NCI-H1105 (cell line): Measurements from ENCODE around the gene SPAG17.

Source experiments
- DNase-seq: peaks from one replicate; lab custom pipeline; 2025; lab: John Stamatoyannopoulos, UW

SPAG17 gene

DNA sequence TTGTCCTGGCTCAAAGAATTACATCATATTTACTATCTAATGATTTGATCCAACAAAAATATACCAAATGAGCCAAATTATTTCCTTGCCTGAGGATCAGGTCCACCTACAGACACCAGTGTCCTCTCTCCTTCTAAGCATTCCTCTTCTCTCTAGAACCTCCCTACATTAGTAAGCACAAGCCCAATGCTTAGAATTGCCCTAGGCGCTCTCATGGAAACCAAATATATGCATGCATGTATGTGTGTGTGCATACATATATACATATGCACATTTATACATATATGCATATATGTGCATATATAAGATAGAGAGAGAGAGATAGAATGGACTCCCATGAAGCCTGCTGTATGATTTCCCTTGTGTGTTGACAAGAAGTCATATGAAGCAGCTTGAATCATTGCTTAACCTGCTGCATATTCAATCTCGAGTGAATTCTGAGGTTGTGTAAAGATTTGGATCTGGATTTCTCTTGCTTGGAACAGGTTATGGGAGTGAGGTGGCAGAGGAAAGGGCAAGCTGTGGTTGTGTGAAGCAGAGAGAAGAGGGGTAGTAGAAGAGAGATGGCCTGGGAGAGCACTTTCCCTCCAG is 66.1 kb downstream of the SPAG17 start:
- DNase-seq: no peak

DNA sequence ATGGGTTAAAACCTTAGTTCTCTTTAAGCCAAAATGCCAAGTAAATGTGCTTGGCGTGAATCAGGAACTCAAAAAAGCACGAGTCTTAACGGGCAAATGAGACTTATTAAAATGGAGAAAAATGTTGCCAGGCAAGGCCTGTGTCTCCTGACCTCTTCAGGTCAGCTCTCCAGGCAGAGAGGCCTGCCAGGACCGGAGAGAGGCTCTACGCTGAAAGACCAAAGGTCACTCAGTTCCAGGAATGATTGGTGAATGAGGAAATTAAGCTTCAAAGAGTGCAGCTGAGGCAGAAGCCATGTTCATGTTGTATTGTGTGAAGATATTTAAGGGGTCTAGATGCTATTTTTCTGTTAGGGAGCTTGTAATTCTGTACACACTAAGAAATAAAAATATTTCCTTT is 66.6 kb downstream of the SPAG17 start:
- DNase-seq: no peak

DNA sequence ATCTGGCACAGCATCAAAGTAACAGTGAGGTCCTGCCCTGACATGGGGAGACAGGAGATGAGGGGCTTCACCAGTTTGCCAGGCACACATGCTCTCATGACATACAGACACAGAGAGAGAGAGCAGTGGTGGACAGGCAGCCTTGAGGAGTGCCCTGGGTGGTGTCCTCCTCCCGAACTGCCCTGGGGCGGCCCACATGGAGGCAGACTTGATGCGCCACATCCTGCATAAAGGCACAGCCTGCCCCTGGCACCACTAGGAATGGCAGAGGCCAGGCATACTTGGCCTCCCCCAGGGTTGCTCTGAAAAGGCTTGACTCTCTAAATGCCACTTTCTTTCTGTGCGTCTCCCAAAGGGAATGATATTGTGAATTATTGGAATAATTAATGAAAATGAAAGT is 67.5 kb downstream of the SPAG17 start:
- no peak for DNase-seq

DNA sequence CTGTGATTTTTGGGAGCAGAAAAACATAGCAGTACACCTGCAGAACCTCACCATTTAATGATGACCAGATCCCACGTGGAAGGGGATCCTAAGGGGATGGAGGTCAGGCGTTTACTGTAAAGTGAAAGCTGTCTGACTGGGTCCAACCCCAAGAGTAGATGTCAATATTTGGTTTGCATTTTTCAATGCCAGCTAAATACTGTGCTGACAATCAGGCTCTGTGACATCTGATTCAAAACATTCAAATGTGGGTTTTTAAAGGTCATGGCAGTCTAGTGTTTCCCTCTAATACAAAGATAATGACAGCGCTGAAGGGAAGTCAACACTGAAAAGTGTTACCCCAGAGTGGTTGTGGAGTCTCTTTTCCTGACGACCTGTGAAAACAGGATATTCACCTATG is 68.1 kb downstream of the SPAG17 start:
- no peak for DNase-seq

DNA sequence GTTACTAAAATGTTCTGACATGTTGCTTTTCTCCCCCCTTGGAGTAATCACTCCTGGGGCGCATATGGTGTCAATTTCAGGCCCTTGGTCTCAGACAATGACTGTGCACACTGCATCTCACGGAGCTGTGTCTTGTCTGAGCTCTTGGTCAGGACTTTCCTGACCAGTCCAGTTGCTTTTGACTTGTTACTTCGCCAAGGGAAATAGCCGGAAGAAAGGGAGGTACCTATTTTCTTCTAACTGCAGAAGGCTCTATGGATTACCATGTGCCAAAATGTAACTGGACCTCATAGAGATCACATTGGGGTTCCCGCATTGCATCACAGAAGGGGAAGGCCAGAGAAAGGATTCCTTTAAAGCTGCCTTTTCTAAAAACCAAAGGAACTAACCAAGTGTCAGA is 68.6 kb downstream of the SPAG17 start:
- DNase-seq: no peak

DNA sequence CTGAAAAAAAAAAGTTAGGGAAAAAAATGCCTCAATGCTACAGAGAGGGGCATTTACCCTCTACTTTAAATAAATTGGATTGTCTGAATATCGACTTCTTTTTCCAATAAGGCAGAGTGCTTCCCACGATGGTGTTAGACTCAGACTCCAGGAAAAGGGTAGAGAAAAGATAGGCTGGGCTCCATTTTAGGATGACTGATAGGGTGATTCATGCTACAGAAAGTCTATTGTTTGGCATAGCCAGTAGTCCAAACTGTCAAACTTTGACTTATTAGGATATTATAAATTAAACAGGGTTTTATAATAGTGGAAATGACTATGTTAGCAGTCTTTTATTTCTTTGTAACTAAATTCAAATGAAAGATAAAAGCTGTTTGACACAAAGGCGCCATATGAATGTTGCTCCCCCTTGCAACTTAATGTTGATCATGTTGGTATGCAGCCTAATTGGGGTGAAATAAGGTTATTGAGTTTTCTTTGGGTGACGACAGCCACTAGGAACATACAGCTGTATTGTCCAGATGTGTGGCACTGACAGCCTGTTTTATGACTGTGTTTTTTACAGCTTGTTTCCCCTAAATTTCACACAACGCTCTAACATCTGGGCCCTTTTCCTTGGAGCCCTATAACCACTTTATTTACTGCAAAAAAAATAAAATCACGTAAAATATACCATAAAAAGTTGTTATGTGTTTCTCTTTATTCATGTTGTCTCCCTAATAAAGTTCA is 69.3 kb downstream of the SPAG17 start:
- DNase-seq: no peak

DNA sequence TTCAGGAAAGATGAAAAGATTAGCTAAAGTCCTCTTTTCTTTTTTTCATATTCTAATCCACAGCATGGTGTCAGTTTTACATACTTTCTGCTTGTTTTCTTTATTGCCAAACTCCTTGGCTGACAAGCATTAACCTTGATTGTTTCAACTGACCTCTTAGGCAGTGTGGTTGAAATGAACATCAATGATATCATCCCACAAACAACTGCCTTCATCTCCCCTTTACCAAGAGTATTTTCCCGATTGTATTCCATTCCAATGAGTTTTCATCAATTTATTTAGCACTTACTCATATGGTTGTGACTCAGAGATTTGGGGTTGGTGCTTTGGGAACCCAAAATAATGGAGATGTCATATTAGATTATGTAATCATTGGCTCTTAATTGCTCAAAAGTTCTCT is 71.8 kb downstream of the SPAG17 start:
- no peak for DNase-seq

DNA sequence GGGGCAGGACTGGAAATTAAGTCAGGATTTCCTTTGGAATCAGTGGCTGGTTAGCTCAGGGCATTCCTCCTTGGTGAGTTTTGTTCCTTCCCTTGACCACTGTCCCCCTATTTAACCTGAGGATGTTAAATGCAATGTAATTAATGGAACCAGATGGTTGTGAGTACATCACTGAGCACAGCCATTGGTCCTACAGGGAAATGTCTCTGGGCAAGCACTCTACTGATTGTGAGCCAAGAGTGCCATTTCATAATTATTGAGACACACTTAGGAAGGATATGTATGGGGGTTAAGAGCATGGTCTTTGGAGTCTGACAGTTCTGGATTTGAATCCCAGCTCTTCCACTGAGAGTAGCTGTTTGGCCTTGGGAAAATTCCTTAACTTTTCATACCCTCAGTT is 74.4 kb downstream of the SPAG17 start:
- DNase-seq: no peak

DNA sequence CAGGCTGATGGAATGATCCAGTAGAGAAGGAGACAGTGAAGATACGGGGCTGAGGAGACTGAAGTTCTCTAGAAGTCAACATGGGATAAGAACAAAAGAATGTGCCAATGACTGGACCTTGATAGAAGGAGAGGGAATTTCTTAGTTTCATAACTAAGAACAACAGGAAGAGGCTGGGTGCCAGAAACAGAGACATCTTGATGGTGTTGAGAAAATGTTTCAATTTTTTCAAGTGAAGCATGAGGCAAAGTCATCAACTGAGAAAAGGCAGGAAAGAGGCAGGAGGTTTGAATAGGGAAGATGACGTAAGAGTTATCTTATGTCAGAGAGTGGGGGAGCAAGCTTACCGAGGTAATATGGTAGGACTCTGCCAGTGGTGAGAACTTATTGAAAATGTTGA is 80.1 kb downstream of the SPAG17 start:
- no peak for DNase-seq

DNA sequence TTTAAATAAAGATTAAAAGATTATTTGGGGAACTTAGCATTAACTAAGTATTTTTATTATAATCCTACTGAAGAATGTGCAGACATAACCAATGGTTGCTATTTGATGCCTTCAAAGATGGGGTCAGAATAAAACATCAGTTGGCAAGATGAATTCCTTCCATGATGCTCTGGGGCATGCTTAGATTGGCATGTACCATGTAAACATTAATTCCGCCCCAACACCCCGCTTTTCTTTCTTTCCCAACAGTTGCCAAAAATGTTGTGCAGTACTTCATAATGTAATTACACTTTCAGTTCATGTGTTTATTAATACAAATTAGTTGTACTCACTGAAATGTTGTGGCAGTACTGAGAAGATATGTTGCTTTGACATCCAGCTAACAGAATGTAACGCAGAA is 82.6 kb downstream of the SPAG17 start:
- DNase-seq: no peak

DNA sequence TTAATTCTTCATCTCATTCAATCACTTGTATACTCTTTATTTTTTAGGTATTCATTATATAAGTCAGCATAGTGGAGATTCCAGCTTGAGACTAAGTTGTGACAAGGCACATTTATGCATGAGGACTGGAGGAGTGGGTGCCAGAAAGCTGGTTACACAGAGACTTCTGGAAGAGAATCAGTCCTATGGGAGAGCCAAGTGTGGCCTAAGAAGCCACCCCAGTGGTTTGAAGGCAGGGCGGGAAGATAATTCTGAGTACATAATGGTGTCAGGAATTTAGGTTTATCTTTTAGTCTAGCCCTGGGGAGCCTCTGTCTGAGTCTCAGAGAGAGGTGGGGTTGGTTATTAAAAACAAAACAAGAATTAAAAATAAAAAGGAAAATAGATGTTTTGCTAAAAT is 83.0 kb downstream of the SPAG17 start:
- no peak for DNase-seq

DNA sequence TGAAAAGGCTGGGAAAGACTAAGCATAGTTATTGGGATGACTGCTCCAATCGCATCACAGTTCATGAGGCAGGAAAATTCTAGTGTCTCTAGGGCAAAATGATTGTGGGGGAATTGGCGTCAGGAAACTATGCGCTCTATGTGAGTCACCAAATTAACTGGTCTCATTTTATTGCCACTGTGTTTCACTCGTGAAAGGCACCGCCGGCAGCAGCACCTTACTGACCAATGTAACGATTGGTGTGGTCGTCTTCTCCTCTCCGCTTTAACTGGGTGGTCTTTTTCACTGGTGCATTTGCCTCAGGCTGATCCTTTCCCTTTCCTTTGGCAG is 83.5 kb downstream of the SPAG17 start:
- DNase-seq: no peak

DNA sequence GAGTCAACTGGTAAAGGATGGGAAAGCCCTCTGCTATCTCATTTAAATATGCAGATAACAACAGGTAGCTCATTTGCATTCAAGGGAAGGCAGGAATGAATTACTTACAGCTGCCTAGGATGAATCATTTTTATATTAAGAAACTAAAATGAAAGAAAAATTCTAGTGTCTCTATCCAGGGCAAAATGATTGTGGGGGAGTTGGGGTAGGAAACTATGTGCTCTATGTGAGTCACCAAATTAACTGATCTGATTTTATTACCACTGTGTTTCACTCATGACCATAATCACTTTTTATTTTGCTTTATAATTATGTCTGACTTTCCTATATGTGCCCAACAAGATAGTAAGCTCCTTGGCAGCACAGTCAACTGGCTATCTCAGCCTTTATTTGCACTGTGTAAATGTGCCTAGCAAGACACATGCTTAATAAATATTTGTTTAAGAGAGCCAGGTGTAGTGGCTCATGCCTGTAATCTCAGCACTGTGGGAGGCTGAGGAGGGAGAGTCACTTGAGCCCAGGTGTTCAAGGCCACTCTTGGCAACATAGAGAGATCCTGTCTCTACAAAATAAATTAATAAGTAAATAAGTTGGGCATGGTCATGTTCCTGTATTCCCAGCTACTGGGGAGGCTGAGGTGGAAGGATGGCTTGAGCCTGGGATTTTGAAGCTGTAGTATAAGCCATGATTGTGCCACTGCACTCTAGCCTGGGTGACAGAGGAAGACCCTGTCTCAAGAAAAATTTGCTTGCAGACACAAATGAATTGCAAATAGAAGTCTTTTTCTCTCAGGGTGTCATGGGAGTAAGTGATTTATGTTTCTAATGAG is 84.1 kb downstream of the SPAG17 start:
- peak; percentile 53 for DNase-seq

DNA sequence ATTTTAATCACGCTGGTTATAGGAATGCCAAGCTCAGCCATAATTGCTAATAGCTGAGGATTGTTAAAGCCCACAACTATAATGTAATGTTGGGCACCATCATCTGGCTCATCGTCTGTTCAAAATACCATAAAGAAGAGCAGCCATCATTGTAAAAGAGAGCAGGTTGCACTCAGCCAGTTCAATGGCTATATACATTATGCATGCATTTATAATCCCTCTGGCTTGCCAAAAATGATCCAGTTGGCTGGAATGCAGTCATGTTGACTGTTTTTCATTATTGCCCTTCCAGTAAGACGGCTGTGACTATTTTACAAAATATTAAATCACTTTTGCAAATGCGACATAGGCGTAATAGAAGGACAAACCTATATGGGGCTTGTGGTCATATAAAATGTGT is 85.3 kb downstream of the SPAG17 start:
- no peak for DNase-seq

DNA sequence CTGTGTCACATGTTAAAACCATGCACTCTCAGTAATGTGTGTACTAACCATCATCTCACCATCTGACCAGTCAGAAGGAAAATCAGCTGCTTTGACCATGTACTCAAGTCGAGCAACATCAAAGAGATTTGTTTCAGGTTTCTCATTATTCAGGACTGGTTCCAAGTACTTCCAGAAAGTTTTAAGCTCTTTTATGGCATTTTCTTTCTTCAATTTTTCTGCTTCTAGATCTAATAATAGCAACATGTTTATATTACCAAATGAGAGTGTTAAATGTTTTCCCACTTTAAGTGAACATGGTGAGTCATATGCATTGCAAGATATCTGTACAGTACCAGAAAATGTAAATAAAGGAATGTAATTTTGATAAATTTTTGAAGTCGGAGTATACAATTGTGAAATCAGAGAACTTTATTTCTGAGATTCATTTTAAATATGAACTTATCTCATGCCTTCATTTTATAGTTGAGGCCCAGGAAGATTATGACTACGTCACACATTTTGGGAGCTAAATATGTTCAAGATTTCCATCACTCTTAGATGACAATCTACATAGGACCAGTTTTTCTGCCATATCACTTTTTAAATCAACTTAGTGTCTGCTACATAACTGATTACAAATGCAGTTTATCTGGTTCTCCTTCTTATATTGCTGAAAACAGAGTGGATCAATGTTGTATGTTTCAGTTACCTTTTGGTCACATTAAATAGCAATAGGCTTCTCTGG is 87.2 kb downstream of the SPAG17 start:
- no peak for DNase-seq

DNA sequence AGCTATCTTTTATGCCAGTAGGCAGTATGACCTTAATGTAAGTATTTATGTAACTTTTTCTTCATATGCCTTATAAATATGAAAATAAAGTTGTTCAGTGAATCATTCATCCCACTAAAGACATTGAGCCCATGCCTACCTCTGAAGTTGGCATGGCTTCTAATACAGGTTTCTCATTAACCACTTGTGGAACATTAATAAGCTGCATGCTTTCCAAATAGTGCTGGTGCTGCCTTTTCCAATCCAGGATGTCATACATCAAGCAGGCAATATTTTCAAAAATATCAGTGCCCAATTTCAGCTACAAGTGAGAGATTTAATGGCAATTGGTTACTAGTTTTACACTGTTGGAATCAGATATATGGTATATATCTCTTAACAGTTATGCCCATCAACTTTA is 92.0 kb downstream of the SPAG17 start:
- DNase-seq: no peak

DNA sequence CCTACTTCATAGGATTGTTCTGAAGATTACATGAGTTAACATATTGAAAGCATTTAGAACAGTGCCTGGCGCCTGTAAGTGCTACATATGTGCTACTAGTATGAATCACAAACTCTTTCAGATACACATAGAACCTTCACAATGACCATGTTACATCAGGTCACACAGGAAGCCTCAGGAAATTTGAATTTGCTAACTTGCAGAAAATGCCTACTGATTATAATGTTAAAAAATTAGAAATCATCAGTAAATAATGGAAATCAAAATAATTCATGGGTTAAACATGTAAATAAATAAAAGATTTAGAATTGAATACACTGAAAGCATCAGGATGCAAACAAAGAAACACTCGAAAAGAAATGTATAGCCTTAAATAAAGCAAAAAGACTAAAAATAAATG is 94.9 kb downstream of the SPAG17 start:
- DNase-seq: no peak

DNA sequence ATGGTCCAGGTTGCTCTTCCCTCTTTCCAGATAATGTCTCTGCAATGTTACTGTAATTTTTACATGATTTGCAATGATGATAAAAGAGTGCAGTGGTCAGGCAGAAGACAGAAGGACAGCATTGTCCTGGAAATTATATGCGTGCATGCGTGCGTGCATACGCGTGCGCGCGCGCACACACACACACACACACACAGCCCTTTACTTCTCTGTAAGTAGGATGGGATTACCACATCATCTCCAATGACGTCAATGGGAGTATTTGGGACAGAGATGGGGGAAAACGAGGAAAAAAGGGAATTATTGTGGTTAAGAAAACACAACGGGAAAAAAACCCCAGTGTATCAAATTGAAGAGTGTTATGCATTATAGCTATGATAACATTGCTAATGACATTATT is 99.7 kb downstream of the SPAG17 start:
- DNase-seq: no peak

DNA sequence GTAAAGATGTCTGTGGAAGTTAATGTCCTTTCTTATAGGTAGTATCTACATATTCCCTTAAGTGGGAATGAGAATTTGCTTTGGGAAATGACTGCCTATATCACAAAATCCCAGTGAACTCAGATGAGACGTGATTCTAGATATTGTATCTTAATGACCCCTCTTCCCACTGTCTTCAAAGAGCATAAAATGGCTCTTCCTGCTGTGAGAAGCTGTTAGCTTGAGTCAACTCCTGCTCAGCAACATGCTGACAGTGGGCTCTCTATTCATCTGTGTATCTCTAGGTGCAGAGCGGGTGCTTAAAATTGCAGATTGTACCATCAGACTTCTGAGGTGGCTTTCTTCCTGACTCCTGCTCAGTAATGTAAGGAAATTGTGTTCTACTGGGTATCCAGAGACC is 100.6 kb downstream of the SPAG17 start:
- DNase-seq: no peak

DNA sequence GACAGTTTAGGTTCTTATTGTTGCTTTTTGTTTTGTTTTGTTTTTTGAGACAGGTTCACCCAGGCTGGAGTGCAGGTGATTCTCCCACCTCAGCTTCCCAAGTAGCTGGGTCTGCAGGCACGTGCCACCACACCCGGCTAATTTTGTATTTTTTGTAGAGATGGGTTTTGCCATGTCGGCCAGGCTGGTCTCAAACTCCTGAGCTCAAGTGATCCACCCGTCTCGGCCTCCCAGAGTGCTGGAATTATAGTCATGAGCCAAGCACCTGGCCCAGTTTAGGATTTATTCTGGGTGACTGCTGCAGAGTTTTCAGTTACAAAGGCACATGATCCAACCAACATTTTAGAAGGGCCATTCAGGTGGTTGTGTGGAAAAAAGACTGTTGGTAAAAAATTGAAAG is 102.0 kb downstream of the SPAG17 start:
- DNase-seq: no peak

DNA sequence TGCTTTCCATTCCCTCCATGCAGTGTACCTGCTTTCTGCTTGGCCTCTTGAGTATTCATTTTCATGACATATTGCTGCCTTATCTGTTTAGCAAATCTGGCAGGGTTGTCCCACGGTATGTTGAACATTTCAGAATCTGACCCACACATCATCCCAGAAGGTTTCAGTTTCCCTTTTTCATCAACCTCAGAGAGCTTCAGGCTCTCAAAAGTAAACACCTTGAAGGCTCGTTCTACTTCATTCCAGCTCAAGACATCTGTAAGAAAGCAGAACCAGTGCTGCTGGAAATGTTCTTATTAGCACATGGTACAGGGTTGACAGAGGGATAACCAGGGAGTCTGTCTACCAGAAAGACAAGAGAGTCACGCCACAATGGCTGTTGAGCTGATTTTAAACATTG is 103.6 kb downstream of the SPAG17 start:
- no peak for DNase-seq

DNA sequence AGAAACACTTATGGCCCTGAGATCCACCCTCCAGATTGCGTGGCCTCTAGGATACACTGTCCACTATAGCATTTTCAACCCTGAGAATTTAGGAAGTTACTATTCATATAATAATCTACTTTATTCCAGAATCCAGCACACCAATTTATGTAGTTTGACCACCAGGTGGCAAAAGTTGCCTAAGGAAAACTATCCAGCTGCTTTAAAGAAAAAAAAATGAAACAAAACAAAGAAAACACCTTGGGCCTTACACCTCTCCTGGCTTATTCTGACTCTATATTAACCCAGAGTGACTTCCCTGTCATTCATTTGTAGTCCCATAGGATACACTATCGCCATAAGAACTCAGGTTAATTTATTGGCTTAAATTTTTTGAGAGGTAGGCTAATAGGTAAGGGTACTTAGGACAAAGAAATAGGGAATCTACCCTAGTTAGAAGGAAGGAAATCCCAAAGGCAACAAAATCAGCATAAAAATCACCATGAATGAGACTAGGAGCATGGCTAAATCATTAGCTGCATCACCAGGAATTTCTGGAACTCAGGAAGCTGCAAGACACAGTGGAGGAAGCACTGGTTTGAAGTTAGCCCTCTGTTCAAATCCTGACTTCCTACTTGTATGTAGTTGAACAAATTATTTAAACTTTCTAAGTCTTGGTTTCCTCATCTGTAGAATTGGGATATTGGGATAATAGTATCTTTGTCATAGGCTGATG is 107.5 kb downstream of the SPAG17 start:
- DNase-seq: peak; percentile 24
